ENCODE data around the gene ERICH2.
"Not testable (repeated sequence)": the region's sequence is repeated elsewhere in the genome, so short reads cannot be mapped to it uniquely, and the experiment has no call there.

The ERICH2 gene

DNA sequence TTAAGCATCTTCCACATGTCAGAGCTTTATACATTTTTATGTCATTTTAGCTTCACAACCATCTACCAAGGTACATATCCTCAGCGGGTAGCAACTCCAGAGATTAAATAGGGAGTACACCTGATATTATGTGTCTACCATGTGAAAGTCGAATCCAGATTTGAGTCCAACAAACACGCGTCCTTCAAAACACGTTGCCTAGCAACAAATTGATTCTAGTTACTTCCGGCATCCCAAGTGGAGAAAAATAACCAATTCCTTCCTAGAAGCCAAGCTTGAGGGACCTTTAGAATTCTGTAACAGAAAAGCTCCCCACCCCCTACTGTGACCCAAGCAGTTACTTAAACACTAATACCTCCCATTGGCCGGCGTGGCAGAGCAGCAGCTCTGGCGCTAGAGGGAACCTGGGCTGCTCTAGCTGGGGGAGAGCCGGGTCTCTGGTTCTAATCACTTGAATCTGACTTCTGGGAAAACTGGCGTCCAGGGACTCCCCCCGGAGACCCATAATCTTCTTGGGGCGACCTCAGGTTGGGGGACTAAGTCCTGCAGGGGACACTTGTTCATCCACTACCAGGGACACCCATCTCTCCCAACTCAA, at the start of gene ERICH2:
Gene ERICH2 (plus strand): TSS at position 371 of the 598 bp plus-strand sequence. CDS start 304 bp downstream, outside the sequence.
- peak; percentile 11 to 14 for DNase-seq (ENCODE audit: low read depth in 2 of 2)

GRCh38 chr2:170721678-170722077, 48.5 kb upstream of the ERICH2 start:
- DNase-seq (ENCODE audit: low read depth in 2 of 2) = no peak

DNA sequence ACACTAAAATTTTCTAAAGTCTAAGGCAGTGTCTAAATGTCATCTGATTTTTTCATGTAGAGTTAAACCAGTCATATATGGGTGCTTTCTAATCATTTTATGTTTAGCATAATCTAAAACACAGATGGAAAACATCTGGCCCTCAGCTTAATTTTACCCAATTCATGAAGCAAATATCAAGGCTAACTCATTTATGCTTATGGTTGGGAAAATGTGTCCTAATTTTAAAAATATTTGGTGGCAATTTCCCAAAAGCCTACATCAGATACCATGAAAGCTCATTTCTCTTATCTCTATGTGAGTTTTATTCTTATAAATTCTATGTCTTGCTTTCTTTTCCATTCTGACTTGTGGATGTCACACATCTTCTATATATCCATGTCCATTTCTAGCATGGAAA, 47.9 kb upstream of the ERICH2 start:
- DNase-seq (ENCODE audit: low read depth in 2 of 2) = no peak

DNA sequence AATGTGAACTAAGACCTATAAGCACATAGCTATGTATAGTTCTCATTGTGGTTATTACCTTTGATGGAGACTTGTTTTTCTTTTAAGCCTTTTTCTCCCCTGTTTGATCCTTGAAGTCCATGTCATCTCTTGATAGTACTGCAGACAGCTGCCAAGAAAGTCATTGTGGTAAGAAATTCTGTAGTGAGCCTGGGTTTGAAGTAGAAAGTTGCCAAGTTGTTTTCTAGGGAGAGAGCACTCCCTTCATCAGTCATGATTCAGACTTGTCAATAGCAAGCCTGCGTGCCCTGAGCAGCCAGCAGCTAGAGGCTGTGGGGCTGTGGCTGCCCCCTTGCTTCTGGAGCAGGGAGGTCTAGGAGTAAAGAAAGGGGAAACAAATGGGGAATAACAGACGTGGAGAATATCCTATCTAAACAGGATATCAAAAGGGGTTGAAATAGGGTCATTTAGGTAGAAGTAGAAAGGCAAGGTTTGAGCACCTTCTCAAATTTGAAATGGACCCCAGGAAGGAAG, 46.7 kb upstream of the ERICH2 start:
- DNase-seq (ENCODE audit: low read depth in 2 of 2) = no peak

- DNase-seq (ENCODE audit: low read depth in 2 of 2) = no peak
Measured at GRCh38 chr2:170733798-170734600, 36.2 kb upstream of the ERICH2 start.

- not testable (repeated sequence) for DNase-seq (ENCODE audit: low read depth in 2 of 2)
Measured at GRCh38 chr2:170734601-170735000, 35.6 kb upstream of the ERICH2 start.

GRCh38 chr2:170736628-170737027, 33.5 kb upstream of the ERICH2 start:
- DNase-seq (ENCODE audit: low read depth in 2 of 2) = no peak

- DNase-seq (ENCODE audit: low read depth in 2 of 2) = no peak
Measured at GRCh38 chr2:170737406-170737805, 32.8 kb upstream of the ERICH2 start.

DNA sequence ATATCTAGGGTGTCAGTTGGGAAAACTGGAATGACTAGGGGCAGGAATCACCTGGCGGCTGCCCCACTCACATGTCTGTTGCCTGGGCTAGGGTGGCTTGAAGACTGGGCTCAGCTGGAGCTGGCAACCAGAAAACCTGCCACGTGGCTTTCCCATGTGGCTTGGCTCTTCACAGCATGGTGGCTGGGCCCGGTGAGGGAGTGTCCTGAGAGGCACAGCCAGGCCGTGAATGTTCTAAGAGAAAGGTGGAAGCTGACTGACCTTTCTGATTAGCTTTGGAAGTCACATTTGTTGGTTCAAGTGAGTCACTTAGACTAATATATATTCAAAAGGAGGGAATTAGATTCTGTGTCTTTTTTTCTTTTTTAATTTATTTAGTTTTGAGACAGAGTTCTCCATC, 32.4 kb upstream of the ERICH2 start:
- no peak for DNase-seq (ENCODE audit: low read depth in 2 of 2)

DNA sequence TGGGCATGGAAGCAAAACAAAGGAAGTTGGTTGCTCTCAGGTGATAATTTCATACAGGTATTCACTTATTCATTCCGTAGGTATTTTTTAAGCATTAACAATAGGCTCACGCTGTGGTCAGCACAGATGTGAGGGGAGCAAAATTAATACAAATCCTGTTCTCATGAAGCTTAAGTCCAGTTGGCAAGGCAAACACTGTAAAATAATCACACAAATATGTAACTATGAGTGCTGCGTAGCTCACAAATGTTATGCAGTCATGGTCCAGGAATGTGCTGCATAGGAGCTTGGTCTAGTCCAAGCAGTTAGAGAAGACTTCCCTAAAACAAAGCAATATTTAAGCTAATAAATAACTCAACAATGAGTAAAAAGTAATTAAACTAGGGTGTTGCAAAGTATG, 31.1 kb upstream of the ERICH2 start:
- peak; percentile 89 for DNase-seq (ENCODE audit: low read depth in 2 of 2)

DNA sequence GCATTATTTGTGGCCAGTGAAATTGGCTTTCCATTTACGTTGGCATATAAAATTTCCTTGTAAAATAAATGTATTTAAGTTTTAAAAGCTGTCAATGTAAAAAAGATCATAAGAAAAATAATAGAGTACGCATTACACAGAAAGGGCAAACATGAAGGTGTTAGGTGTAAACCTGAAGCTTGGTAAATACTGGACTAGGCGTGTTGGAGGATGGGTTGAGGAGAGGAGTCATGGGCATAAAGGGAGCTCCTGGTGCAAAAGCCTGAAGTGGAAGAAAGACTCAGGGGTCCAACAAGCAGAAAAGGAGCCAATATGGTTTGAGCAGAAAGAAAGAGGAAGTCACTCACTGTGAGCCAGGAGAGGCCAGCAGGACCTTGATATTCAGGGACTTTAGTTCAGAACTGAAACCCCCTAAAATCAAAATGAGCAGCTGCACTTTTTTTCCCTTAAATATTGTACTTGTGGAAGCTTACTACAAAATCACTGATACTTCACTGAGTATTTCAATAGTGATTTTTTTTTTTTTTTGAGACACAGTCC, 30.6 kb upstream of the ERICH2 start:
- no peak for DNase-seq (ENCODE audit: low read depth in 2 of 2)

DNA sequence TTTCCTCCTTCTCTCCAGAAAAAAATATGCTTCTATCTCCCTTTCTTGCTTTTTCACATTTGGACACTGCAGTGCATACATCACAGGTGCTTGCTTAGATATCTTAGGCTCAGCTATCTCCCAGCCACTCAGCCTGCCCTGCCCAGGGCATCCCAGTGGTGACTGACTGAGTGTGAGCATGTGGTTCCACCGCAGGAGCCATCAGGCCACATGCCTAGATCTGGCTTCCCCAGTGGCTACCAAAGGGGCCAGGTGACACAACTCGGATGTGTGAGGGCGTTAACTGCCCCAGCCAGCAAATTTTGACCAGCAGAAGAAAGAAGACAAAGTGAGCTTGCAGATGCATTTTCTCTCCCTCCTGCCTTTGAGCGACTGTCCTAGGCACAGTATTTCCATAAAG, 29.5 kb upstream of the ERICH2 start:
- no peak for DNase-seq (ENCODE audit: low read depth in 2 of 2)

GRCh38 chr2:170742000-170742399, 28.2 kb upstream of the ERICH2 start:
- no peak for DNase-seq (ENCODE audit: low read depth in 2 of 2)

- DNase-seq (ENCODE audit: low read depth in 2 of 2) = no peak
Measured at GRCh38 chr2:170742896-170743529, 27.2 kb upstream of the ERICH2 start.

GRCh38 chr2:170743530-170744239, 26.5 kb upstream of the ERICH2 start:
- no peak for DNase-seq (ENCODE audit: low read depth in 2 of 2)

GRCh38 chr2:170744248-170745002, 25.8 kb upstream of the ERICH2 start:
- no peak for DNase-seq (ENCODE audit: low read depth in 2 of 2)

- DNase-seq (ENCODE audit: low read depth in 2 of 2) = no peak
Measured at GRCh38 chr2:170745305-170745704, 24.9 kb upstream of the ERICH2 start.

- DNase-seq (ENCODE audit: low read depth in 2 of 2) = peak; percentile 31 to 33
Measured at GRCh38 chr2:170747921-170748320, 22.3 kb upstream of the ERICH2 start.

GRCh38 chr2:170751555-170751954, 18.6 kb upstream of the ERICH2 start:
- not testable (repeated sequence) for DNase-seq (ENCODE audit: low read depth in 2 of 2)

DNA sequence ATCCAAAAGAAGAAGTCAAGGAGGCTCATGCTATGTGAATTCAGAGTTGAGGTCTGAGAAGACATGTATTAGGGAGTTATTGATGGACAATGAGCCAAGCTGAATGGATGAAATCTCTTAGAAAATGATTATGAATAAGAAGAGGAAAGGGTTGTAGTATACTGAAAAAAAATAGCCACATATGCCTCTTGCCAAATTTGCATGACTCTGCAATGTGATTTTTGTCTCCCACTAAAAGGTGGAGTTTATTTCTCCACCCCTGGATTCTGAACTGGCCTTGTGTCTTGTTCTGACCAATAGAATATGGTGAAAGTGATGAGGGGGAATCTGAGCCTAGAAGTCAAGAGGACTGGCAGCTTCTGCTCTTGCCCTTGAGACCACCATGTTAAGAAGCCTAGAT, 8.6 kb upstream of the ERICH2 start:
- no peak for DNase-seq (ENCODE audit: low read depth in 2 of 2)

DNA sequence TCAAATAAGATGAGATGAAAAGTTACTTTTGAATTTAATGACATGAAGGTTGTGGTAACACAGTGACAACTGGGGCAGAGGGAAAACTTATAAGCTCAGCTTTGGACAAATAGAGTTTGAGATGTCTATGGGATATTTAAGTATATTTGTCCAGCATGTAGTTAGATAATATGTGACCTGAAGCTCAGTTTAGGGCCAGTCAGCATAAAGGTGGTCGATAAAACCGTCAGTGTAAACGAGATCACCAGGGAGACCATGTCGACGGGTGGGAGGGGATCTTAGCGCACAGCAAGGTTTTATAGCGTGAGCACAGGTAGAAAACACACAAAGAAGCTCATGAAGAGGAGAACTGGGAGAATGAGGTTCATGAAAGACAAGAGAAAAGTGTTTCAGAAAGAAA, 7.4 kb upstream of the ERICH2 start:
- no peak for DNase-seq (ENCODE audit: low read depth in 2 of 2)
